ENCODE results near the gene FAM76B. TPM values are rescaled to one million over a fixed set of nuclear protein-coding genes. Genes with fewer than 3 reads are reported as not detected.
A peak's percentile ranks its signal among the peaks of the same experiment; 100 is the strongest.

Gene FAM76B
- total and polyA plus RNA-seq, 9 of the 15 experiments (the other 6 are each of a cell fraction or from before 2014, with no cell fraction given), result 22.5 to 60.0 (median 35.0) TPM

DNA sequence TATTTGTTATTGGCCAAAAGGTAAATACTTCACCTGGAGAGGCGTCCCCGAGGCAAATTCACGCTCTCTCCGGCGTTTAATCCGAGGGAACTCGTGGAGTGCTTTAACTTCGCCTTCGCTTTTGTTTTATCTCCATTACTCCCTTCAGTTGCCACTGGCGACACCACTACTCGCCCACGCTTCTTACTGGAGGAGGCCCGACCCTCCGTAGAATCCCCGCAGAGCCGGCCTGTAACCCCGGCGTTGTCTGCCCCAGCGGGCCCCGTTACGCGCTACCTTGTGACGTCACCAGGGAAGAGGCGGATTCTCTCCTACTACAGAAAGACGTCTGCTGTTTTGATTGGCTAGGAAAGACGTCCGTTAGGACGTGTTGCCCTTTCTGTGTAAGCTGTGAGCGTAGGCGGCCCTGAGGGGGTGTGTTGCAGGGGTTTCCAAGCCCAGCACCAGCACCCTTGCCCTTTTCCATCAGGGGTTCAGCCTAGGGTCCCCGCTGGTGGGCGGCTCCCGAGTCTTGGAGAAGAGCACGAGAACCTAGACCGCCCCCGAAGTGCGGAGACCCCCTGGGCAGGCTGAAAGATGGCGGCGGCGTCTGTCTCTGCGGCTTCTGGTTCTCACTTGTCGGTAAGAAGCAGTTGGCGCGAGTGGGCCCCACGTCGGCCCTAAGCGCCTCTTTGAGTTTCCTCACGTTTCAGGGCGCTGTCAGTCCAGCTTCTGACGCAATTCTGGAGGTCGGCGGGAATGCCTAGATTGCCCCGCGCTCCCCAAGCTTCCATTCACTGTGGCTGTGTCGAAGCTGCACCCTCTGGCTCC, 746 bp upstream of the FAM76B start, which contains the start of gene CEP57 (continued):
- TF ChIP-seq ZNF584 (CRISPR knock-in tag; IDR thresholded peaks at IDR 0.05; ENCODE audit: low read depth) (0 out of 2 replicates have a peak, but pooled peaks have one; percentile 57), ZNF197 (CRISPR knock-in tag; IDR thresholded peaks at IDR 0.05; ENCODE audit: low read depth) (no peak), NCOA4 (IDR thresholded peaks at IDR 0.05; ENCODE audit: partially characterized antibody) (no peak), SIN3B (IDR thresholded peaks at IDR 0.05; ENCODE audit: low read depth) (no peak; the same call in 1 of the 2 replicates), COPS2 (conservative IDR thresholded peaks at IDR 0.05) (no peak), ZNF143 (CRISPR knock-in tag; IDR thresholded peaks at IDR 0.05) (no peak), ZNF436 (CRISPR knock-in tag; IDR thresholded peaks at IDR 0.05) (no peak)
- TF ChIP-seq, protein P1, sequence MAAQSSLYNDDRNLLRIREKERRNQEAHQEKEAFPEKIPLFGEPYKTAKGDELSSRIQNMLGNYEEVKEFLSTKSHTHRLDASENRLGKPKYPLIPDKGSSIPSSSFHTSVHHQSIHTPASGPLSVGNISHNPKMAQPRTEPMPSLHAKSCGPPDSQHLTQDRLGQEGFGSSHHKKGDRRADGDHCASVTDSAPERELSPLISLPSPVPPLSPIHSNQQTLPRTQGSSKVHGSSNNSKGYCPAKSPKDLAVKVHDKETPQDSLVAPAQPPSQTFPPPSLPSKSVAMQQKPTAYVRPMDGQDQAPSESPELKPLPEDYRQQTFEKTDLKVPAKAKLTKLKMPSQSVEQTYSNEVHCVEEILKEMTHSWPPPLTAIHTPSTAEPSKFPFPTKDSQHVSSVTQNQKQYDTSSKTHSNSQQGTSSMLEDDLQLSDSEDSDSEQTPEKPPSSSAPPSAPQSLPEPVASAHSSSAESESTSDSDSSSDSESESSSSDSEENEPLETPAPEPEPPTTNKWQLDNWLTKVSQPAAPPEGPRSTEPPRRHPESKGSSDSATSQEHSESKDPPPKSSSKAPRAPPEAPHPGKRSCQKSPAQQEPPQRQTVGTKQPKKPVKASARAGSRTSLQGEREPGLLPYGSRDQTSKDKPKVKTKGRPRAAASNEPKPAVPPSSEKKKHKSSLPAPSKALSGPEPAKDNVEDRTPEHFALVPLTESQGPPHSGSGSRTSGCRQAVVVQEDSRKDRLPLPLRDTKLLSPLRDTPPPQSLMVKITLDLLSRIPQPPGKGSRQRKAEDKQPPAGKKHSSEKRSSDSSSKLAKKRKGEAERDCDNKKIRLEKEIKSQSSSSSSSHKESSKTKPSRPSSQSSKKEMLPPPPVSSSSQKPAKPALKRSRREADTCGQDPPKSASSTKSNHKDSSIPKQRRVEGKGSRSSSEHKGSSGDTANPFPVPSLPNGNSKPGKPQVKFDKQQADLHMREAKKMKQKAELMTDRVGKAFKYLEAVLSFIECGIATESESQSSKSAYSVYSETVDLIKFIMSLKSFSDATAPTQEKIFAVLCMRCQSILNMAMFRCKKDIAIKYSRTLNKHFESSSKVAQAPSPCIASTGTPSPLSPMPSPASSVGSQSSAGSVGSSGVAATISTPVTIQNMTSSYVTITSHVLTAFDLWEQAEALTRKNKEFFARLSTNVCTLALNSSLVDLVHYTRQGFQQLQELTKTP (IDR thresholded peaks at IDR 0.05; ENCODE audit: low read depth in 1 of 2, partially characterized antibody in 2 of 2), result peak in 1 of 2 experiments; percentile 70
- TF ChIP-seq, protein P2, sequence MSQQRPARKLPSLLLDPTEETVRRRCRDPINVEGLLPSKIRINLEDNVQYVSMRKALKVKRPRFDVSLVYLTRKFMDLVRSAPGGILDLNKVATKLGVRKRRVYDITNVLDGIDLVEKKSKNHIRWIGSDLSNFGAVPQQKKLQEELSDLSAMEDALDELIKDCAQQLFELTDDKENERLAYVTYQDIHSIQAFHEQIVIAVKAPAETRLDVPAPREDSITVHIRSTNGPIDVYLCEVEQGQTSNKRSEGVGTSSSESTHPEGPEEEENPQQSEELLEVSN (IDR thresholded peaks at IDR 0.05; ENCODE audit: borderline replicate concordance in 1 of 2, extremely low read depth in 1 of 2, insufficient read depth in 1 of 2, insufficient read length in 1 of 2, low read depth in 1 of 2, low read length in 1 of 2, poor library complexity in 1 of 2, severe bottlenecking in 1 of 2), result peak; percentile 30 to 38
- TF ChIP-seq, protein P3, sequence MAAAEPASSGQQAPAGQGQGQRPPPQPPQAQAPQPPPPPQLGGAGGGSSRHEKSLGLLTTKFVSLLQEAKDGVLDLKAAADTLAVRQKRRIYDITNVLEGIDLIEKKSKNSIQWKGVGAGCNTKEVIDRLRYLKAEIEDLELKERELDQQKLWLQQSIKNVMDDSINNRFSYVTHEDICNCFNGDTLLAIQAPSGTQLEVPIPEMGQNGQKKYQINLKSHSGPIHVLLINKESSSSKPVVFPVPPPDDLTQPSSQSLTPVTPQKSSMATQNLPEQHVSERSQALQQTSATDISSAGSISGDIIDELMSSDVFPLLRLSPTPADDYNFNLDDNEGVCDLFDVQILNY (CRISPR knock-in tag; IDR thresholded peaks at IDR 0.05), result 0 out of 2 replicates have a peak, but pooled peaks have one; percentile 47
- TF ChIP-seq, protein P4, sequence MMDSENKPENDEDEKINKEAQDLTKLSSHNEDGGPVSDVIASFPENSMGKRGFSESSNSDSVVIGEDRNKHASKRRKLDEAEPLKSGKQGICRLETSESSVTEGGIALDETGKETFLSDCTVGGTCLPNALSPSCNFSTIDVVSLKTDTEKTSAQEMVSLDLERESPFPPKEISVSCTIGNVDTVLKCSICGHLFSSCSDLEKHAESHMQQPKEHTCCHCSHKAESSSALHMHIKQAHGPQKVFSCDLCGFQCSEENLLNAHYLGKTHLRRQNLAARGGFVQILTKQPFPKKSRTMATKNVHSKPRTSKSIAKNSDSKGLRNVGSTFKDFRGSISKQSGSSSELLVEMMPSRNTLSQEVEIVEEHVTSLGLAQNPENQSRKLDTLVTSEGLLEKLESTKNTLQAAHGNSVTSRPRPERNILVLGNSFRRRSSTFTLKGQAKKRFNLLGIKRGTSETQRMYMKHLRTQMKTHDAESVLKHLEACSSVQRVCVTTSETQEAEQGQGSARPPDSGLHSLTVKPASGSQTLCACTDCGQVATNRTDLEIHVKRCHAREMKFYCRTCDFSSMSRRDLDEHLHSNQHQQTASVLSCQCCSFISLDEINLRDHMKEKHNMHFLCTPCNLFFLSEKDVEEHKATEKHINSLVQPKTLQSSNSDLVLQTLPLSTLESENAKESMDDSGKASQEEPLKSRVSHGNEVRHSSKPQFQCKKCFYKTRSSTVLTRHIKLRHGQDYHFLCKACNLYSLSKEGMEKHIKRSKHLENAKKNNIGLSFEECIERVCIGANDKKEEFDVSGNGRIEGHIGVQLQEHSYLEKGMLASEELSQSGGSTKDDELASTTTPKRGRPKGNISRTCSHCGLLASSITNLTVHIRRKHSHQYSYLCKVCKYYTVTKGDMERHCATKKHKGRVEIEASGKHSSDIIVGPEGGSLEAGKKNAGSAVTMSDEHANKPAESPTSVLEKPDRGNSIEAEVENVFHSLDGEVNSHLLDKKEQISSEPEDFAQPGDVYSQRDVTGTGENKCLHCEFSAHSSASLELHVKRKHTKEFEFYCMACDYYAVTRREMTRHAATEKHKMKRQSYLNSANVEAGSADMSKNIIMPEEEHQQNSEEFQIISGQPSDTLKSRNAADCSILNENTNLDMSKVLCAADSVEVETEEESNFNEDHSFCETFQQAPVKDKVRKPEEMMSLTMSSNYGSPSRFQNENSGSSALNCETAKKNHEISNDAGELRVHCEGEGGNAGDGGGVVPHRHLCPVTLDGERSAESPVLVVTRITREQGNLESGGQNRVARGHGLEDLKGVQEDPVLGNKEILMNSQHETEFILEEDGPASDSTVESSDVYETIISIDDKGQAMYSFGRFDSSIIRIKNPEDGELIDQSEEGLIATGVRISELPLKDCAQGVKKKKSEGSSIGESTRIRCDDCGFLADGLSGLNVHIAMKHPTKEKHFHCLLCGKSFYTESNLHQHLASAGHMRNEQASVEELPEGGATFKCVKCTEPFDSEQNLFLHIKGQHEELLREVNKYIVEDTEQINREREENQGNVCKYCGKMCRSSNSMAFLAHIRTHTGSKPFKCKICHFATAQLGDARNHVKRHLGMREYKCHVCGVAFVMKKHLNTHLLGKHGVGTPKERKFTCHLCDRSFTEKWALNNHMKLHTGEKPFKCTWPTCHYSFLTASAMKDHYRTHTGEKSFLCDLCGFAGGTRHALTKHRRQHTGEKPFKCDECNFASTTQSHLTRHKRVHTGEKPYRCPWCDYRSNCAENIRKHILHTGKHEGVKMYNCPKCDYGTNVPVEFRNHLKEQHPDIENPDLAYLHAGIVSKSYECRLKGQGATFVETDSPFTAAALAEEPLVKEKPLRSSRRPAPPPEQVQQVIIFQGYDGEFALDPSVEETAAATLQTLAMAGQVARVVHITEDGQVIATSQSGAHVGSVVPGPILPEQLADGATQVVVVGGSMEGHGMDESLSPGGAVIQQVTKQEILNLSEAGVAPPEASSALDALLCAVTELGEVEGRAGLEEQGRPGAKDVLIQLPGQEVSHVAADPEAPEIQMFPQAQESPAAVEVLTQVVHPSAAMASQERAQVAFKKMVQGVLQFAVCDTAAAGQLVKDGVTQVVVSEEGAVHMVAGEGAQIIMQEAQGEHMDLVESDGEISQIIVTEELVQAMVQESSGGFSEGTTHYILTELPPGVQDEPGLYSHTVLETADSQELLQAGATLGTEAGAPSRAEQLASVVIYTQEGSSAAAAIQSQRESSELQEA (IDR thresholded peaks at IDR 0.05; ENCODE audit: low read depth), result no peak

Data from K562 (cell line).